ENCODE measurements around the gene CERS2.

GRCh38 chr1:151002051-151002450 lies 27.4 kb upstream of the CERS2 start:
- TF ChIP-seq, protein P1, sequence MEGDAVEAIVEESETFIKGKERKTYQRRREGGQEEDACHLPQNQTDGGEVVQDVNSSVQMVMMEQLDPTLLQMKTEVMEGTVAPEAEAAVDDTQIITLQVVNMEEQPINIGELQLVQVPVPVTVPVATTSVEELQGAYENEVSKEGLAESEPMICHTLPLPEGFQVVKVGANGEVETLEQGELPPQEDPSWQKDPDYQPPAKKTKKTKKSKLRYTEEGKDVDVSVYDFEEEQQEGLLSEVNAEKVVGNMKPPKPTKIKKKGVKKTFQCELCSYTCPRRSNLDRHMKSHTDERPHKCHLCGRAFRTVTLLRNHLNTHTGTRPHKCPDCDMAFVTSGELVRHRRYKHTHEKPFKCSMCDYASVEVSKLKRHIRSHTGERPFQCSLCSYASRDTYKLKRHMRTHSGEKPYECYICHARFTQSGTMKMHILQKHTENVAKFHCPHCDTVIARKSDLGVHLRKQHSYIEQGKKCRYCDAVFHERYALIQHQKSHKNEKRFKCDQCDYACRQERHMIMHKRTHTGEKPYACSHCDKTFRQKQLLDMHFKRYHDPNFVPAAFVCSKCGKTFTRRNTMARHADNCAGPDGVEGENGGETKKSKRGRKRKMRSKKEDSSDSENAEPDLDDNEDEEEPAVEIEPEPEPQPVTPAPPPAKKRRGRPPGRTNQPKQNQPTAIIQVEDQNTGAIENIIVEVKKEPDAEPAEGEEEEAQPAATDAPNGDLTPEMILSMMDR (IDR thresholded peaks at IDR 0.05 in 4 of 5, conservative IDR thresholded peaks at IDR 0.05 in 1 of 5) = no peak
- no peak for TF ChIP-seq POLR2A (IDR thresholded peaks at IDR 0.05)

Data from gastrocnemius medialis (tissue), 4 donors.